ENCODE data around the gene ACSS1. TPM values are rescaled to one million over a fixed set of nuclear protein-coding genes. Genes with fewer than 3 reads are reported as not detected.

Gene ACSS1
- total RNA-seq, 1 experiment from 2014 or later = 0.61 TPM

DNA sequence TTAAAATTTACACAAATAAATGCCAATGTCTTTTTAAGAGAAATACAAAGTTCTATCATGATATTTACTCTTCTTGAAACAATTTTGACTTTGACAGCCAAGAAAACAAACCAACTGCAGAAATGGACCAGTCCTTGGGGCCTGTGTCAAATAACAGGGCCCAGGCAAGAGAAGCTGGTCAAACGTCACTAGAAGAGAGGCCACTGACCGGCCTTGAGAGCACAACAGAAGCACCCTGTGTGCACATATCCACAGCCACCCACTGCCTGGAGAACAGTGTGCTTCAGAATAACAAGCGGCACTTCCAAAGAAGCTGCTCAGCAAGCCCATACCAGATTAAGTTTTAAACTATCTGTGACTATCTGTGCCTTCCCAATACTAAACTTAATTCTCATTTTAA is 80.1 kb downstream of the ACSS1 start:
- Mint-ChIP-seq H3K4me3 (no peak overlapping the region), H3K27ac (no peak overlapping the region), H3K27me3 (ENCODE audit: low read depth) (no peaks in the 10 kb centered on the region; the same call in 1 of the 2 replicates), H3K4me1 (no peaks in the 10 kb centered on the region), H3K36me3 (ENCODE audit: insufficient read depth in 1 of 3, low read depth in 3 of 3) (peaks cover 75 to 80% (median 80%) of the 10 kb centered on the region in 3 experiments), H3K9me3 (peaks cover 20 to 30% of the 10 kb centered on the region in 2 experiments)
- Histone ChIP-seq H4K20me1 (ENCODE audit: control insufficient read depth, insufficient read depth, insufficient read length) (no peaks in the 10 kb centered on the region), H3K4me1 (ENCODE audit: insufficient read depth, low read length) (no peaks in the 10 kb centered on the region), H2BK5ac (ENCODE audit: insufficient read length, low read length) (no peak overlapping the region), H3K79me2 (ENCODE audit: insufficient read depth, low read length) (no peaks in the 10 kb centered on the region; the same call in 1 of the 2 replicates), H3K4ac (ENCODE audit: low read depth, low read length) (no peak overlapping the region), H3K27ac (ENCODE audit: insufficient read length, low read depth, low read length) (no peak overlapping the region), H3K9me3 (ENCODE audit: control insufficient read depth, low read depth, low read length) (peaks cover 21% of the 10 kb centered on the region), H4K8ac (replicated peaks; ENCODE audit: insufficient read length, low read depth, low read length) (no peak overlapping the region), H3K4me2 (ENCODE audit: insufficient read depth, insufficient read length, low read length) (no peak overlapping the region), H3K18ac (ENCODE audit: insufficient read length, low read depth, low read length) (no peak overlapping the region), H2AFZ (ENCODE audit: low read length) (no peak overlapping the region), H3T11ph (ENCODE audit: low read length) (no peak overlapping the region), H2BK120ac (ENCODE audit: low read depth, low read length, poor library complexity, severe bottlenecking) (no peak overlapping the region), H3K9ac (ENCODE audit: extremely low read depth, insufficient read length, low read length) (no peak overlapping the region), H4K91ac (ENCODE audit: insufficient read length, low read depth, low read length) (no peak overlapping the region), H3K23me2 (ENCODE audit: insufficient read length, low read depth, low read length, poor library complexity, severe bottlenecking) (no peaks in the 10 kb centered on the region), H3K14ac (ENCODE audit: insufficient read depth, low read length) (no peak overlapping the region), H2BK20ac (ENCODE audit: low read depth, low read length, poor library complexity, severe bottlenecking) (no peak overlapping the region), H2BK12ac (ENCODE audit: insufficient read length, low read depth, low read length) (no peak overlapping the region), H3K23ac (ENCODE audit: insufficient read length, low read depth, low read length) (no peak overlapping the region), H4K5ac (ENCODE audit: insufficient read length, low read depth, low read length) (no peak overlapping the region), H3K56ac (ENCODE audit: insufficient read length, low read depth, low read length) (no peak overlapping the region), H3K79me1 (ENCODE audit: insufficient read depth, low read depth, low read length, poor library complexity, severe bottlenecking) (peaks cover 4% of the 10 kb centered on the region), H2BK15ac (ENCODE audit: low read depth, low read length) (no peak overlapping the region), H3K27me3 (ENCODE audit: insufficient read depth, low read length) (no peaks in the 10 kb centered on the region), H2AK5ac (ENCODE audit: insufficient read length, low read length) (no peak overlapping the region)
- WGBS (ENCODE audit: extremely low coverage, insufficient read length, low lambda C conversion rate) = no CpG with 5 or more reads among the region's 3 CpGs
- DNase-seq = no peak
- TF ChIP-seq, protein P1, sequence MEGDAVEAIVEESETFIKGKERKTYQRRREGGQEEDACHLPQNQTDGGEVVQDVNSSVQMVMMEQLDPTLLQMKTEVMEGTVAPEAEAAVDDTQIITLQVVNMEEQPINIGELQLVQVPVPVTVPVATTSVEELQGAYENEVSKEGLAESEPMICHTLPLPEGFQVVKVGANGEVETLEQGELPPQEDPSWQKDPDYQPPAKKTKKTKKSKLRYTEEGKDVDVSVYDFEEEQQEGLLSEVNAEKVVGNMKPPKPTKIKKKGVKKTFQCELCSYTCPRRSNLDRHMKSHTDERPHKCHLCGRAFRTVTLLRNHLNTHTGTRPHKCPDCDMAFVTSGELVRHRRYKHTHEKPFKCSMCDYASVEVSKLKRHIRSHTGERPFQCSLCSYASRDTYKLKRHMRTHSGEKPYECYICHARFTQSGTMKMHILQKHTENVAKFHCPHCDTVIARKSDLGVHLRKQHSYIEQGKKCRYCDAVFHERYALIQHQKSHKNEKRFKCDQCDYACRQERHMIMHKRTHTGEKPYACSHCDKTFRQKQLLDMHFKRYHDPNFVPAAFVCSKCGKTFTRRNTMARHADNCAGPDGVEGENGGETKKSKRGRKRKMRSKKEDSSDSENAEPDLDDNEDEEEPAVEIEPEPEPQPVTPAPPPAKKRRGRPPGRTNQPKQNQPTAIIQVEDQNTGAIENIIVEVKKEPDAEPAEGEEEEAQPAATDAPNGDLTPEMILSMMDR (conservative IDR thresholded peaks at IDR 0.05) = no peak

Data from H9 (cell line).